Fibroblast of skin of left quadriceps (primary cell): Measurements from ENCODE around the gene TRAF3IP1.
"Not testable (repeated sequence)": the region's sequence is repeated elsewhere in the genome, so short reads cannot be mapped to it uniquely, and the experiment has no call there.

Experiments
- DNase-seq, 2 experiments: peaks; one replicate each; pipeline ENCODE4 v3.0.0-alpha.2; 2013; ENCODE audit warnings: low read depth in 2 of 2

Gene TRAF3IP1

GRCh38 chr2:238308177-238308576, 12.1 kb upstream of the TRAF3IP1 start:
- no peak for DNase-seq

DNA sequence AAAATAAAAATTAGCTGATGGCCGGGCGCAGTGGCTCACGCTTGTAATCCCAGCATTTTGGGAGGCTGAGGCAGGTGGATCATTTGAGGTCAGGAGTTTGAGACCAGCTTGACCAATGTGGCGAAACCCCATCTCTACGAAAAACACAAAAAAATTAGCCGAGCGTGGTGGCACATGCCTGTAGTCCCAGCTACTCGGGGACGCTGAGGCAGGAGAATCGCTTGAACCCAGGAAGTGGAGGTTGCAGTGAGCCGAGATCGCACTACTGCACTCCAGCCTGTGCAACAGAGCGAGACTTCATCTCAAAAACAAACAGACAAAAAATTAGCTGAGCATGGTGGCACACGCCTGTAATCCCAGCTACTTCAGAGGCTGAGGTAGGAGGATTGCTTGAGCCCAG, 9.6 kb upstream of the TRAF3IP1 start:
- not testable (repeated sequence) for DNase-seq

- no peak for DNase-seq
These were observed 6.9 kb upstream of the TRAF3IP1 start for GRCh38 chr2:238313289-238313990.

GRCh38 chr2:238313991-238314350, 6.3 kb upstream of the TRAF3IP1 start:
- no peak for DNase-seq

DNA sequence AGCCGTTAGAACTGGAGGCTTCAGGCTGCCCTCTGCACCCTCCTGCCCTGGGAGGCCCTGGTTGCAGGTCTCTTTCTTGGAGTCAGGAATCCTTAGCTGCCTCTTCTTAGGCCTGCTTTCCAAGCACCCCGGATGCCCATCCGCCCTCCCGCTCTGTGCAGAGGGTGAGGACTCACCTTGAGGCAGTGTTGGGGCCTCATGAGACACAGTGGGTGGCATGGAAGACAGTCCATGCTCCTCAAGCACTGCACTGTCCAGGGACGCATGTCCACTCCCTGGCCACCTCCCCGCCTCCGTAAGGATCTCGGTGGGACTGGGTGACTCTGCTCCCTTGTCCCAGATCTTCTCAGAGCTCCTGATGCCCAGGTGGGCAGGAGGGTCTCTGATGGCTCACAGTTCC, 5.7 kb upstream of the TRAF3IP1 start:
- DNase-seq: no peak

DNA sequence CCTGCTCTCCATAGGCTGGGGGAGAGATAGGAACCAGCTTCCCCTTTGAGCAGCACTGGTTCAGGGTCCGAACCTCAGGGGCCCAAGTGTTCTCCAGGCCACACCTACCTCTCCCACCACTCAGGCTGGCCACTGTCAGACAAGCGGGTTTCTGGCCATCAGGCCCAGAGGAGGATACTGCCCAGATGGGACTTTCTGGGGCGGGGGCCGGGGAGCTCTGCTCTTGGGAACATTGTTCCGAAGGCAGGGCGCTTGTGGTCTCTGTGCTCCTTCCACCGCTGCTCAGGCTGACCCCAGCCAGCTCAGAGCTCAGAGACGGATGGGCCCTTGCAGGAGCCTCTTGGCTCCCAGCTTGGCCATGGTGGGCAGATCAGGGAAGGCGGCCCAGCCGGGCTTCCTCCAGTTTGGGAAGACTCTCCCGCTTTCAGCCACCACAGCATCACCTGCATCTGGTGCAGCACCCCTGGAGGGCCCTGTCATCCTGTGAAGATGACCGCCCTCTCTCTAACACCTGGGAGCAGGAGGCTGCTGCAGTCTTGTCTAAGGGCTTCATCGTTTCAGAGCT, 5.2 kb upstream of the TRAF3IP1 start:
- DNase-seq: no peak

- DNase-seq: no peak
These were observed 447 bp downstream of the TRAF3IP1 start for GRCh38 chr2:238320648-238321281.

DNA sequence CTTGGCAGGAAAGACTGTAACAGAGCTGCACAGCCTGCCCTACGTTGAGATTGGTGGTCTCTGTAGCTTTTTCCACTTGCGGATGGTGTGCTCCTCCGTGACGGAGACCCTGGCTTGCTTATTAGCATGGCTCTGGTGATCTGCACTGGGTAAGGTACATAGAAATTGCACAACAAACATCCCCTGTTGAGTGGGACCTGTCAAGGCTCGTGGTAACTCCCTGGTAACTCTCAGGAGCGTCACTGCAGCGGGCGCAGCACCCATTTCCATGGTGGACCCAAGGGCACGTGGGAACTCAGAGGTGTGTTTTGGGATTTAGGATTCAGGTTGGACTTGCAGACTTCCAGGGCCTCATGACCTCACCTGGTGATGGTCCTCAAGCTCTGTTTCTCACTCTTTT, 1.1 kb downstream of the TRAF3IP1 start:
- no peak for DNase-seq

- DNase-seq: no peak
These were observed 1.7 kb downstream of the TRAF3IP1 start for GRCh38 chr2:238322001-238322411.

GRCh38 chr2:238324248-238324647, 3.9 kb downstream of the TRAF3IP1 start:
- DNase-seq: not testable (repeated sequence)

DNA sequence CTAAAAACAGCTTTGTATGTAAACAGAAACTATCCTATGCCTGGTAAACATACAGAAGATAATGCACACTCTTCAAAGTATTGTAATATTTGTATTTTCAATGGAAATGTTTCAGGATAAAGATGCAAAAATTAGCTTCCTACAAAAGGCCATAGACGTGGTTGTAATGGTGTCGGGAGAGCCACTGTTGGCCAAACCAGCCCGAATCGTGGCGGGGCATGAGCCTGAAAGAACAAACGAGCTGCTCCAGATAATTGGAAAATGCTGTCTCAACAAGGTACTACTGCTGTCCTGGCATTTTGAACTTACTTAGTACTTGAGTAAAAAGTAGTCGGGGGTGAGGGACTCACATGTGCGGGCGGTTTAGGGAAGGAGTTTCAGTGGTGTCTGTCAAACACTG, 5.4 kb downstream of the TRAF3IP1 start:
- DNase-seq: no peak

DNA sequence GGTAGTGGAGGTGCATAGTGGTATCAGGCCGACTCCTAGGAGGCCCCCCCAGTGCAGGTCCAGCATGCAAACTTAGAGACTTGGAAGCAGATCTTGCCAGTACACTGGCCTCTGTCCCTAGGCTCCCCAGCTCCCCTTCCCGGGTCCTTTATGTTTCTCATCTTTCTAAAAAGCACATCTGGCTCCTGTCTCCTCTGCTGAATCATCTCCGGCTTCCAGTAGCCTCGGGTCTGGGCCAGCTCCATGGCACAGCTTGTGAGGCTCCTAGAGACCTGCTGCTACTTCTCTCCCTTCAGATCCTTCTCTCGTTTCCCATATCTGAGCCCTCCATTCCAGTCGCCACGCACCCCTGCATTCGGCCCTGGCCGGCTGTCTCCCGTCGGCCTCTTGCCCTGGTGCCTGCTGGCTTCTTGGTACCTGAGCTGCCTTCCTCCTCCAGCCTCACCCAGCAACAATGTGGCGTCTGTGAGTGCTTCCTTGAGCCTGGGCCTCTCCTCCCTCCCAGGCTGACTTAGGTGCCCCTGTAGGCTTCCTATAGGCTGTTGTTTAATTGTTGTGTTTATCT, 6.6 kb downstream of the TRAF3IP1 start:
- no peak for DNase-seq

DNA sequence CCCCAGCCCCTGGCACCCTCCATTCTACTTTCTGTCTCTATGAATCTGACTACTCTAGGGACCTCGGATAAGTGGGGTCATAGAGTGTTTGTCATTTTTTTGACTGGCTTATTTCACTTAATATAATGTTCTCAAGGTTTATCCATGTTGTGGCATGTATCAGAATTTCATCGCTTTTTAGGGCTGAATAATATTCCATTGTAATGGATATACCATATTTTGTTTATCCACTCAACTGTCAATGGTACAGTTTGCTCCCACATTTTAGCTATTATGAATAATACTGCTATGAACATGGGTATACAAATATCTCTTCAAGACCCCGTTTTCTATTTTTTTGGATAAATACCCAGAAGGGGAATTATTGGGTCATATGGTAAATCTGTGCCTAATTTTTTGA, 7.4 kb downstream of the TRAF3IP1 start:
- no peak for DNase-seq

GRCh38 chr2:238330391-238330790, 10.1 kb downstream of the TRAF3IP1 start:
- no peak for DNase-seq

GRCh38 chr2:238331916-238332315, 11.6 kb downstream of the TRAF3IP1 start:
- no peak for DNase-seq

DNA sequence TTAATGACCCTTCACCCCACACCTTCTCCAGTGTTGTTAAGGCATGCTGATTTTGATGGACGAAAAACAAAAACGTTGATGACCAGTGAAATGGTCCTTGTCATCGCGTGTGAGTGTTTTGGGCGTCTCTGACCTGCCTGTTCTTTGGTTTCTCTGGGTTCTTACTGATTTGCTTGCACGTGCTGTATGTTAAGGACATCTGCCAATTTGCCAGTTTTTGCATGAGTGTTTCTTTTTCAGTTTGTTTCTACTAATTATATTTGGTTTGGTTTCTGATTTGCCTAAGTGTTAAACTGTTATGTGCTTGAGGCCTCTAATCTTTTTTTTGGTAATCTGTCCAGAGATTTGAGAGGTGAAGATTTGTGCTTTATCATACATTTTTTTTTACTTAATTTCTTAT, 14.6 kb downstream of the TRAF3IP1 start:
- no peak for DNase-seq

DNA sequence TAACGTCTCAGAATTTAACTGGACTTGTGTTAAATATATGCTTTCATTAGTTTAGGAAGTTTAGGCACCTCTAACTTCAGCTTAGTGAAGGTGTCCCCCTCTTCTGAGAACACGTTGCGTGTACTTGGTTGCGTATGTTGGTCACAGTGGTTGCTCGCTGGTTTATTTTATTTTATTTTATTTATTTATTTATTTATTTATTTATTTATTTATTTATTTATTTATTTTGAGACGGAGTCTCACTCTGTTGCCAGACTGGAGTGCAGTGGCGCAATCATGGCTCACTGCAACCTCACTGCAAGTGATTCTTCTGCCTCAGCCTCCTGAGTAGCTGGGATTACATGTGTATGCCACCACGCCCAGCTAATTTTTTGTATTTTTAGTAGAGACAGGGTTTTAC, 15.3 kb downstream of the TRAF3IP1 start:
- DNase-seq: not testable (repeated sequence)

GRCh38 chr2:238336151-238336550, 15.8 kb downstream of the TRAF3IP1 start:
- no peak for DNase-seq

- DNase-seq: no peak
These were observed 16.6 kb downstream of the TRAF3IP1 start for GRCh38 chr2:238336793-238337444.

- DNase-seq: no peak
These were observed 17.5 kb downstream of the TRAF3IP1 start for GRCh38 chr2:238337846-238338245.

DNA sequence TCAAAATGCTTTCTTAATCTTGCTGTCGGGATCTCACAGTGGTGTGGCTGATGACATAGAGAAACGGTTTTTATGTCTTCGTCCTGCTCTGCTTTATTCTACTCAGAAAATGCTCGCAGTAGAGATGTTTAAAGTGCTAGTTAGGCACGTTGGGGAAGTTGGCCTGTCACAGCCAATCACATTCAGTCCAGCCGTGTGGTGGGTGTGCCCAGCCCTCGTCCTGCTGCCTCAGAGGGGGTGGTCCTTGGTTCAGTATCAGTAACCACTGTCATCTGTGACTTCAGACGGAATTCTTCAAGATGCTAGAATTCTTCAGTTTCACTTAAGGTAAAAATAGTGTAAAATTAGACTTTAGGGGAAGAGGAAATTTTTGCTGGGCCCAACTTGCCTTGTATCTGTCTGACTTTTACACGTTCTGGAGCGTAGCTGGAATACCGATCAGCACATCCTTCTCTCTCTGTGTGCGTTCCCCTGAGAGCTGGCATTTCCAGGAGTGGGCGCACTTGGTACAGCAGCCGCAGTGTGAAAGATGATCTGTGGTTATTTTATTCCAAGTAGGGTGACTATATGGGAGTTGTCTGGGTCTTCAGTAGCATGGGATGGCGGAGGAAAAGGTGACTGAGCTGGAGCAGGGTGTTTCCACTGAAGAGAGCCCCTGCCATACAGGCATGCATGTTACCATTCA, 18.5 kb downstream of the TRAF3IP1 start:
- DNase-seq: no peak

DNA sequence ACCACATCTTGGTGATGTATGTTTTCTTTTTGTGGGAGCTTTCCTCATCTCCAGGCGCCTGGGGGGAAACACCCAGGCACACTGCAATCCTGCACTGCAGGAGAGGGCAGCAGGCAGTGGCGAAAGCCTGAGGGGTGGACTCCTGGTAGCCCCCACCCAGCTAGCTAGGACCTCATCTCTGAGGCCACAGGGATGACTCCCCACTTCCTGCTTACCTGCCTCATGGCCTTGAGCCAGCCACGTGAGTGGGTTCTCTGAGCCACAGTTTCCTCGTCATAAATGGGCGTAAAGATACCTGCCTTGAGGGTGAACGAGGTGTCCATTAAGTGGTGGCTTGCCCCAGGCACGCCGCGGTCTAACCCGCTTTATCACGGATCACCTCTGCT, 19.1 kb downstream of the TRAF3IP1 start:
- no peak for DNase-seq
